Ecto neural progenitor cell (in vitro differentiated cells): ENCODE results near the gene CTXN2.

ENCODE experiments used
- DNase-seq: peaks from one replicate; pipeline ENCODE4 v3.0.0-alpha.2; 2018; ENCODE audit warnings: low spot score

Gene CTXN2

DNA sequence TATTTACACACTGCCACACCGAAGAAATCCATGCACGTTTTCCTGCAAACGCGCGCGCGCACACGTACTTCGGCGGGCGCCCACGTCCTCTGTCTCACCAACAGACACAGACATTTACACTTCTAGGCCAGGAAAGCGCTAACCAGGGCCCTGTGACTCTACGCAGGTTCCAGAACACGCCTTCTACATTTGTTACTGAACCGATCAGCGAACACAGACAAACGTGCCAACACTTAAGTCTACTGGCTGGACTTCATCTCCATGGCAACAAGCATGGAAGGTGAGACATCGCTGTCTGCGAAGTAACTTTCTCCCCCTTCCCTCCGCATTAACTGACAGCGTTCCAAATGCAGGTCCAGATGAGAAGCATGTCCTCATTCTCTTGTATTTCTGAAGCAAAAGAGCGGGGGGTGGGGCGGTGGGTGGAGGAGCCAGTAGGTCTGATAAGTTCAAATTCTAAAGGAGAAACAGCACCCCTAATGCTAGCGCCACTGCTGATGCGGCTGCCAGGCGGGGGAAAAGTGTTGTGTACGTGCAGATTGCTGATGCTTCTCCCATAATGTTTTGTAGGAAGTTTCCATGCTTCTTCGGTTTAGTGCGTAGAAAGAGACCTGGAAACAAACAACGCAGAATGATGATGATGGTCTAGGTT is at the start of gene CTXN2:
TSS of gene CTXN2 (plus strand) at position 92 of the 652 bp plus-strand sequence. CDS start 9,636 bp downstream, outside the sequence.
- no peak for DNase-seq

GRCh38 chr15:48143856-48144255 is 47.6 kb upstream of the CTXN2 start:
- no peak for DNase-seq

GRCh38 chr15:48144889-48145288 is 46.6 kb upstream of the CTXN2 start:
- DNase-seq: no peak

DNA sequence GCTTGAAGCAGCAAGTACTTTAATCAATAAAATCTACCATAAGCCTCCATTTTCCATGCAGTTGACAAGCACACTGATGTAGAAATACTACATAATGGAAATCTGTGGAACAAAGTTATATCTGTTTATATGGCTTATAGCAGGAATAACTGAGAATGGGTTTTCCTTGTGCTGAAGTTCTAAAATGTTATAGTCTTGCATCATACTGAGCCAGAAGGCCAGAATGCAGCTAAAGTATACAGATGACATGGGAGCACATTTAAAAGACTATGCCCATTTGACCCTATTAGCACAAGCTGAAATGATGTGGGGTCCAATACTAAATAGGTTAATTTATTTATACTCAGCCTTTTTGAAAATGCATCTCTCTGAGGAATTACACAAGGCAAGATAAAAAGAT is 45.5 kb upstream of the CTXN2 start:
- no peak for DNase-seq

DNA sequence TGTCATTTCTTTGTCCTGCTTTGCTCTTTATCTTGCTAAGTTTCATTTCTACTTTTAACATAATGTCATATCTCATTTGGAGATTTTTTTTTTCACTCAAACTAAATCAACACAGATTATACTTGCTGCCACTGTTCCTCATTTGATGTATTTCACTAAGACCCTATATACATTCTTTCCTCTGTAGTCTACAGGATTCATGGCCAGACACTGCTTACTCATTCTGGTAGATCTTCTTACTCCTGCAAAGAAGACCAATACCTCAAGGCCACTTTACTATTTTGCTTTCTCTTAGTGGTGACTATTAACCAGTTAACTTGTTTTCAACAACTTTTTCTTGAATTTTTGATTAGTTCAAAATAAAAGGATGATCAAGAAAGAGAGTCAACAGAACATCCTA is 44.1 kb upstream of the CTXN2 start:
- DNase-seq: no peak

DNA sequence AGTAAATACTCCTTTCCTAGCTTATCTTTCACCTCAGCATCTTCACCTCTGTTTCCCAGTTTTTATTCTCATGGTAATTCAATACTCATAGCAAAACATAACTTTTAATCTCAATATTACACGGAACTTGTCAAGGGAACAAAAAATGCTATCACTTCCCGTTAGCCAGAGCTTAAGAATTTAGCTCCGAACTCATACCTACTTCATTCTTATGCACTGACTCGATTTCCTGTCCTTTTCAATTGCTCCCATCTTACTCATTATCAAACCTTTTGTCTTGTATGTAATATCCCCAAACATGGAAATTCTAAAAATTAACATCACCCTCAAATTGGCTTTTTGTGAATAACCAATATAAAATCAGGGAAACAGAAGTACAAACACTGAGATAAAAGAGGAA is 41.6 kb upstream of the CTXN2 start:
- no peak for DNase-seq

- DNase-seq: no peak
Measured at GRCh38 chr15:48153526-48153925, 37.9 kb upstream of the CTXN2 start.

- no peak for DNase-seq
Measured at GRCh38 chr15:48168616-48169015, 22.8 kb upstream of the CTXN2 start.

GRCh38 chr15:48170981-48171380 is 20.5 kb upstream of the CTXN2 start:
- no peak for DNase-seq

- DNase-seq: no peak
Measured at GRCh38 chr15:48175126-48175525, 16.3 kb upstream of the CTXN2 start.

DNA sequence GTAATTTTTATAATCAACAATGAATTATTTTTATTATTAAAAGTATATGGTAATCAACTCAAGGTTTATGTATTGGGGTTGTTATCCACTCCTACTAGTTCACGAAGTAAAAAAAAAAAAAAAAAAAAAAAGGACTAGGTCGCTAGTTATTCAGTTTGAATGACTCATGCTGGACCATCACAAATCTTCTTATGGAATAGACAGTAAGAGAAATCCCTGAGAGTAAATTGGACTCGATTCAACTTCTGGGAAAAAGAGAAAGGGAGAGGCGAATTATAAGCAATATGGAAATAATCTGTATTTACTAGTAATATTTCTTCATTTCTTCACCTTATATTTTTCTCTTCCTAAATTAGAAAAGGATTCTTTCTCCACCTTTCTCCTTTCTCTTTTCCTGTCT is 15.4 kb upstream of the CTXN2 start:
- no peak for DNase-seq

DNA sequence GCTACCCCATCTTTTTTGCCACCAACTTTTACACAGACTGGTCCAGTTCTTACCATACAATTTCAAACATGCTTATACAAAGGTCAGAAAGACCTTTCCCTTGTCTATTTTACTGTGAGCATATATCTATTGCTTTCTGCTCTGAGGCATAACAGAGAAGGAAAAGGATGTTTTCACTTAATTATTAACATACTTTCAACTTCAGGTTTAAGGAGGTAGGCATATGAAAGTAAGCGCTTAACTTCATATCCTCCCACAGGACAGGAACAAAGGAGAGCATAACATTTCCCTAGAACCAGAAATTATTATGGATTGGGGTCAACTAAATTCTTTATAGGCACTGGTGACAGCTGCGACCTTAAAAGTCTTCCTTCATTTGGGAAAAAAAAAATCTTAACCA is 14.5 kb upstream of the CTXN2 start:
- no peak for DNase-seq

- DNase-seq: no peak
Measured at GRCh38 chr15:48177383-48177765, 14.1 kb upstream of the CTXN2 start.

GRCh38 chr15:48177766-48178647 is 13.5 kb upstream of the CTXN2 start, which contains the start of gene MYEF2:
Gene MYEF2 (minus strand): TSS chr15:48178295. CDS start chr15:48178237, 58 bp downstream.
- peak; percentile 91 for DNase-seq

DNA sequence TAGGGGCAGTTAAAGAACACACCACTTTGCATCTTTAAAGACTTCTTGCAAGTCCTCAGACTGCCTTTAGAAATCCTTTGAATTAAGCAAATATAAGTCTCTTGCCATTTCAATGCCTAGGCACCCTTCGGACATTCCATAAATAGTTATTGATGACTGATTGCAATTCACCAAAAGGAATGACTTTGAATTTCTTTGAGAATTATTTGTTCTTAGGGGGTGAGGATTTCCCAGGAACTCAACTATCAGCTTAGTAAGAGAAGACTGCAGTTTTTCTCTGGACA is 12.9 kb upstream of the CTXN2 start:
- no peak for DNase-seq

DNA sequence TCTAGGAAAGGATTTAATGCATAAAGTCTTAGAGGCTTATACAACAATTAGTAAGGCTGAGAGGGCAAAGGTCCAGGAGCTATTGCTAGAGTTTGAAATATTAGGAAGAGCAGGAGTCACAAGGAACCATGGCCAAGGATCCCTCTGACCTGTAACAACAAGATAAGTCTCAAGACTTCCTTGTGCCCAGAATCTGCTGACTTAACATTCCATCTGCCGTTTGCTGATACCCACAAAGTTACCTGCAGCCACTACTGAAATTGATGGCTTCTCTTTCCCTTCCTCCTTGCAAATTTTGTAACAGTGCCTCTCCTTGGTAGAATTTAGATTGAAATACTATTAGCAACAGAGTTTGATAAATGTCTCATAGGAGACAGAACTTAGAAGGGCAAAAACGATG is 8.7 kb upstream of the CTXN2 start:
- no peak for DNase-seq

GRCh38 chr15:48185529-48185928 is 5.9 kb upstream of the CTXN2 start:
- no peak for DNase-seq

GRCh38 chr15:48186271-48186670 is 5.2 kb upstream of the CTXN2 start:
- no peak for DNase-seq

GRCh38 chr15:48190932-48191573 is 412 bp upstream of the CTXN2 start:
- peak; percentile 87 for DNase-seq

- no peak for DNase-seq
Measured at GRCh38 chr15:48202068-48202467, 10.6 kb downstream of the CTXN2 start.

DNA sequence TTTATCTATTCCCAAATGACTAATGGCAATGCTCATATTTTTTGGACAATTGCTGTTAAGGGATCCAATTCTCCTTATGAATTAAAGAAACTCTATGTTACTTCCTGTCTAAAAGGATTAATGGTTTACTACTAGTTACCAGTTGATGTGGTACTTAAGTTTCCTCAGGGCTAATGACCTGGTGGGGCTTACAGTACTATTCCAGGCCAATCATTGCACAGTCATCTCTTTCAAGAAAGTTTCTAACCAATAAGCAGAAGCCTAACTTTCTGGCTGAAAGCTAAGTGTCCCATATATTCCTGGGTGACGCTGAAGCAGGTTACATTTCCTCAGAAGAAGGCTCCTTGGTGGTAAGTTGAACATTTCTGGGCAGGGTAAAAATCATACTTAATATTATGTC is 14.5 kb downstream of the CTXN2 start, which contains the start of gene SLC12A1:
TSS of gene SLC12A1 (plus strand) at position 322 of the 400 bp plus-strand sequence. CDS start 1,418 bp downstream, outside the sequence.
- DNase-seq: no peak

DNA sequence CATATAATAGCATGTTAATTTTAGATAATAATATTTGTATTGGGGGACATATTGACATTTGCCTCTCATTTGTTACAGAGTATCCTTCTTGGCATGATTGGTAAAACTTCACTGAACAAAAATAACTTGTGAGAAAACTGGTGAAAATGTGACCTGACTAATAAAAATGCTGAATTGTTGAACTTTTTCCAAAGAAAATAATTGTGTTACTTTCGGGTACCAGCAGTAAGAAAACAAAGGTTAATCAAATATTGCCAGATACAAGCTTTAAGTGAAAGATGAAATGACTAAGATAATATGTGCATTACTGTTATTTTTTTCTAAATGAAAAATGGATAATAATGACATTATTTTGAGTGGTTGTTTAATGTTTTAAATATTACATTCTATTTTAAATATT is 29.8 kb downstream of the CTXN2 start:
- no peak for DNase-seq

- DNase-seq: no peak
Measured at GRCh38 chr15:48221885-48222284, 30.4 kb downstream of the CTXN2 start.
